CD1c-positive myeloid dendritic cell (primary cell): ENCODE data around the gene HSPA12A.

Experiments used
- DNase-seq: peaks from one replicate; pipeline ENCODE4 v3.0.0-alpha.2; 2016; ENCODE audit errors: extremely low spot score

HSPA12A gene

DNA sequence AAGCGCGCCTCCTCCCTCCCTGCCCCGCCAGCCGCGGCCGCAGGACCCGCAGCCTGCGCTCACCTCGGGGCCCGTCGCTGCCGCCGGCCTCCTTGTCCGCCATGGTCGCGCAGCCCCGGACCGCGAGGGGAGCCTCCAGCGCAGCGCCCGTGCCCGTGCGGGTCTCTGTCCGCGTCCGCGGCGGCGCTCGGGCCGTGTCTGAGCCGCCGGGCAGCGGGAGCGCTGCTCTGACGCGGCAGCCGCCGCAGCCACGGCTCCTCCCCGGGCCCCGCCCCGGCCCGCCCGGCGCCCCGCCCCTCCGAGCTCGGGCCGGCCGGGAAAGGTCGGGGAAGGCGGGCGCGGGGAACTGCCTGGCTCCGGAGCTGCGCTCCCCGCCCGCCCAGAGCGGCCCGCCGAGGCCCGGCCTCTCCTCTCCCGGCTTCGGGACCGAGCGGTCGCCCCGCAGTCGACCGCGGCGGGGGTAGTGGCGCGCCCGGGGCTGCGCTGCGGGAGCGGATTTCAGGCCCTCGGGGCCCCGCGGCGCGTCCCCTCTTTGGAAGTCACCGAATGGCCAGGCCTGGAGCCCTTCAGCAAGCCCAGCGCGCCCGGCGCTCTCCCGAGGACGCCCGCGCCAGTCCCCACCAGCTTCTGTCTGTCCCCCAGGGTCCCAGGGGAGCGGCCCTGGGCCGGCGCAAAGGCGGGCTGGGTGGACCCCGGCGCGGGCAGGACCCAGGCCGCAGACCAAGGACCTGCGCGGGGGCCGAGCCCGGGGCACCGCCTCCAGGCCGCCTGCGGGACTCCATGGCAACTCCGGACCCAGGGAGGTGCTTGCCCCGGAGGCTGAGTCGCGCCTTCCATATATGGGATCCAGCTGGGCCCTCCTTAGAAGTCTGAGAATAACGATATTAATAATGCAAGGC, at the start of gene HSPA12A:
HSPA12A (minus strand) TSS at position 200 of the 899 bp plus-strand sequence; CDS start at position 103, 97 bp downstream.
- DNase-seq: peak; percentile 77

DNA sequence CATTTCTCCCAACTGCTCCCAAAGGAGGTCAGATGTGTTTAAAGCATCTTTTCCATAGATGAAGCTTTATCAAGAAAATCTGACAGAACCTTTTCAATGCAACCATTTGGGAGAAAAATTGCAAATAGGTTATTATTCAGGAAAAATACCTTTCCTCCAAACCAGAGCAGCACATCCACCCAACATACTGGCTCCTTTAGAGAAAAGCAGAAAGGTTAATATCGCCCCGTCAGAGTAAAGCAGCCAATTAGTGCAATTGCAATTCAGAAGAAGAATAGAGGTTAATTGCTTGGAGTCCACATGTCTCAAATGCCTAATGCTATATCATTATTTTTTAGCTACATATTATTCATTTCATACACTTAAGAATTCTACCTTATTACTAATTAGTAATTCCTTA, 48.9 kb upstream of the HSPA12A start:
- no peak for DNase-seq

DNA sequence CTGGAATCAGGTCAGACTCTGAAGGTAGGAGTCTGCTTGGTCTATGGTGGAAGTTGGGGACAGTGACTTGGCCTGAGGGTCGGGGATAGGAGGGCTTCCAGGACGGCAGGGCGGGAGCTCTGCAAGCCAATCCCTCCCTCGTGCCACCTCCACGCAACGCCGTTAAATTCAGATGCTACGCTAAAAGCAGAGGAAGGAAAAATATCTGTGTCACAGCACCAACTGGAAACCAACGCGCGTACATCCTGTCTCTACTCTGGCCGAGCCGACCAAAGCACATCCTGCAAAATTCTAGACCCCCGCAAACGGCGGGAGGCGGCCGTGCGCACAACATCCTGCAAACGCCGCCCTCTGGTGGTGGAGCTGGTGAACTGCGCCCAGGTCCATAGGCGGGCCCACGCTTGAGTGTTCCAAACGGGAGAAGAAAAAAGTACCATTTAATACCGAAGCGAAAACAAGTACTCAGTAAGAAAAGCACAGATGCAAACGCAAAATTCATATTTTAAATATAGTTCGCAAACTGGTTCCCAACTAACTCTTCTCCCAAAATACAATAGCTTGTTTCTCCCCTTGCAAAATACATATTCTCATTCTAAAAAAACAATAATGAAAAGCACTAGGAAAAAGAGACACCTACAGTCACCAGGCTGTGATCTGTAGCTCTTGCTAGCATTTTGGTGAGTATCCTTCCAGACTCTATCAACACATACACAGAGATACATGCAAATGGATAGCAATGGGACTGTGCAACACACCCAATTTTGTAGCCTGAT, 45.7 kb upstream of the HSPA12A start:
- peak; percentile 71 for DNase-seq

DNA sequence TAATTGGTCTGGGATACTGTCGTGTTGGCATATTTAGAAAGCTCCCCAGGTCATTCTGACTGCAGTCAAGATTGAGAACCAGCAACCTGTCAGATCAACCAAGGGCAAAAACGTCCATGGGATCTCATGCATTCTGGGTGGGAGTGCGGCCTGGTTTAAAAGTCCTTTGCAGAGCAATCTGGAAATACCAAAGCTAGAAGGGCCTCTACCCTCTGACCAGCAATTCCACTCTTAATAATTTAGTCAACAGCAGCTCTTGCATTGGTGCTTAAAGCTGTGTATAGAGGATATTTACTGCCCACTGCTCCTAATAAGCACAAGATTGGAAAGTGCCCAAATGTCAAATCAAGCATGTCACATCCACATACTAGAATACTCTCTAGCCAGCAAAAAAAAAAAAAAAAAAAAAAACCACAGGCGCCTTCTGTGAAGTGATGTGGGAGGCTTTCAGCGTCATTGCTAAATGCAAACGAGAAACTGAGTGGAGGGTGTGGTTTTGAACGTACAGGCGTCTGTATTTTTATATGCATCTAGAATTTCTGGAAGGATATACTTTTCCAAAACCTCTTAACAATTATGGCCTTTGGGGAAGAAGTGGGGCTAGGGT, 44.8 kb upstream of the HSPA12A start:
- DNase-seq: no peak

- no peak for DNase-seq
These were observed 43.5 kb upstream of the HSPA12A start for GRCh38 chr10:116785867-116786266.

GRCh38 chr10:116785282-116785681, 42.9 kb upstream of the HSPA12A start:
- no peak for DNase-seq

DNA sequence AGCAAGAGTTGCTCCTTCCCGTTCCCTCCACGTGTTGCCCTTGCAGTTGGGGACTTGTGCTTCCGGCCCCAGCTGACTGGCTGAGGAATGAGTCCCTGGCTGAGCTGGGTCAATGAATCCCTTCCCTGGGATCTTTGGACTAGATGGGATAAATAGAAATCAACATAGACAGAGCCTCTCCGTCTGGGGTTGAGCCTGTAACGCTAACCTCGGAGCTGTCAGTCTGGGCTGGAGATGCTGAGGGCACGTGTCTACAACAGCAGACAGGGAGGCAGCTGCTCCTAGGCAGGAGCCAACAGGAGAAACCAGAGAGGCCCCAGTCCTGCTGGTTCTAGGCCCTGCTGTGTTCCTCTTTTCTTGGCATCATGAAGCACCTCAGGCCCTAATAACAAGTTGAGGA, 42.3 kb upstream of the HSPA12A start:
- DNase-seq: no peak

- no peak for DNase-seq
These were observed 41.7 kb upstream of the HSPA12A start for GRCh38 chr10:116784035-116784434.

- DNase-seq: no peak
These were observed 40.8 kb upstream of the HSPA12A start for GRCh38 chr10:116783011-116783655.

DNA sequence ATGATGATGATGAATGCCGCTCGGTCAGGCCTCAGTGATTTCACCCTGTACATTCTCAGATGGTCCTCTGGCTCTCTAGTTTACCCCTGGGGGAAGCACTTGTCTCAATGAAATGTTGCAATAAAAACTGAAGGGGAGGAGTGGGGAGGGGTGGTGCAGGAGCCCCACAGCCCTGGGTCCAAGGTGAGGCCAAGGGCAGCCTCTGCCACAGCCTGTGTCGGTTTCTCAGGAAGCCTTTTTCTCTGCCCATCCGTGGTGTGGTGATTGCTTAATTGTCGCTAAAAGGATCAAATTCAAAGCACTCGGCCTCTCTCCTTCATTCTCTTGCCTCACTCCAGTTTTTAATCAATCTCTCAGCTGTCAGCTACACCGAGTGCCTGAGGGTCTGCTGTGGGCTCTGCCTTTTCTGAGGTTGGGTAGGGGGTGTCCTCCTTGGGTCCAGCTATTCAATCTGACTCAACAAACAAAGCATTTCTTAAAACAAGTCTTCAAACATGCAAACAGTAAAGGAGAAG, 39.1 kb upstream of the HSPA12A start:
- no peak for DNase-seq

GRCh38 chr10:116780691-116781205, 38.4 kb upstream of the HSPA12A start:
- DNase-seq: no peak

- DNase-seq: no peak
These were observed 36.8 kb upstream of the HSPA12A start for GRCh38 chr10:116779076-116779687.

DNA sequence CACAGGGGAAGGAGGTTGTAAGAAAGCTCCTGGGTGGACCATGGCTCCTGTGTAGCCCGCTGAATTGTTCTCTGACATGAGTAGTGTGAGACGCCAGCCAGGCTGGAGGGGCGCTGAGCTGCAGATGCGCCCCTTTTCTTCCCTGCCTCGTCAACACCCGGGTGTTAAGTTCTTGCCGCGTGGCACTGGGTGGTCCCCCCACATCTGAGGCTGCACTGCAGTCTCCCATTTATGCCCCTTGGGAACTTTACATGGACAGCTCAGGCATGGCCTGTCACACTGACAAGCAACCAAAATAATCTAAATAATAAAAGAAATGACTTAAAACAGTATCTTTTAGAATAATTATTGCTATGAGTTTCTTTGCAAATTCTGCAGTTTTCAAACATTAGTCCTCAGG, 34.6 kb upstream of the HSPA12A start:
- DNase-seq: no peak

GRCh38 chr10:116775488-116776400, 33.4 kb upstream of the HSPA12A start:
- no peak for DNase-seq

DNA sequence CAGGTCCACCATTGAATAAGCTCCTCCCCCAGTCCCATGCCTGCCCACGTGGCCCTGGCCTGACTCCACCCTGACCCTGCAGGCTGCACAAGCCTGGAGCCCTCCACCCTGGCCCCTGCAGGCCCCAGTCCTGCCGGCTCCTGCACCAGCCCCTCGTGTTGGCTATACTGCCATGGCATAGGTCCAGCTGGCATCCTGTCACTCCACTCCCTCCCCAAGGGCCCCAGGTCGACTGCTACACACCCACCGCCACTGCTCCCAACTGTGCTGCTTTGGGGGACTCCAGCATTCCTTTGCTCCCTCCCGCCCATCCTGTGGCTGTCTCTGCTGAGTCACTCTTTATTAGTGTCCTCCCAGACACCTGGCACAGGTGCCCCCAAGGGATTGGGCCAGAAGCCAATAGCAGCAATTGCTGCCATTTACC, 32.4 kb upstream of the HSPA12A start:
- no peak for DNase-seq

- no peak for DNase-seq
These were observed 30.7 kb upstream of the HSPA12A start for GRCh38 chr10:116772909-116773705.

- DNase-seq: no peak
These were observed 29.7 kb upstream of the HSPA12A start for GRCh38 chr10:116771959-116772585.

- DNase-seq: no peak
These were observed 29.0 kb upstream of the HSPA12A start for GRCh38 chr10:116771101-116771958.
